ENCODE results near the gene GRIN2A.

GRCh38 chr16:9970244-9970643, 212.0 kb downstream of the GRIN2A start:
- TF ChIP-seq FOS (IDR thresholded peaks at IDR 0.05; ENCODE audit: borderline replicate concordance, insufficient read depth, low read length): no peak
- no peak for TF ChIP-seq CTCF (IDR thresholded peaks at IDR 0.05; ENCODE audit: extremely low read depth in 1 of 2, insufficient read depth in 1 of 2, low read depth in 1 of 2, low read length in 2 of 2)
- no peak for TF ChIP-seq POLR2A (IDR thresholded peaks at IDR 0.05; ENCODE audit: low read depth, low read length)
- no peak for TF ChIP-seq POLR2AphosphoS5 (IDR thresholded peaks at IDR 0.05; ENCODE audit: insufficient read depth, low read depth, low read length)
- TF ChIP-seq EZH2 (IDR thresholded peaks at IDR 0.05; ENCODE audit: borderline replicate concordance, low read depth, low read length, severe bottlenecking): no peak
- no peak for TF ChIP-seq MAX (IDR thresholded peaks at IDR 0.05; ENCODE audit: insufficient read depth, insufficient read length)
